K562 (cell line): Measurements from ENCODE around the gene ZNF774. TPM values are rescaled to one million over a fixed set of nuclear protein-coding genes. Genes with fewer than 3 reads are reported as not detected.

ENCODE experiments used
- ATF7 ChIP-seq: fragments of 450-650 bp; IDR thresholded peaks from 2 replicates; pipeline ENCODE4 v1.7.1; 2014; ENCODE audit warnings: mild to moderate bottlenecking, moderate library complexity
- DEAF1 ChIP-seq: fragments of 450-650 bp; formaldehyde crosslinking; IDR thresholded peaks from 2 replicates; pipeline ENCODE4 v1.4.0; 2020; ENCODE audit warnings: mild to moderate bottlenecking, moderate library complexity
- E2F6 ChIP-seq, 2 experiments: IDR thresholded peaks; 2 replicates each; pipeline ENCODE4 v1.6.1; 2011; ENCODE audit warnings: borderline replicate concordance in 1 of 2, control low read depth in 1 of 2, low read depth in 1 of 2, low read length in 1 of 2, mild to moderate bottlenecking in 1 of 2, mixed read lengths in 1 of 2, moderate library complexity in 1 of 2; ENCODE audit not compliant: insufficient read depth in 1 of 2, insufficient read length in 1 of 2, poor library complexity in 1 of 2, severe bottlenecking in 1 of 2; ENCODE audit errors: extremely low read depth in 1 of 2
- HSF4 ChIP-seq: fragments of 250-450 bp; sonication (Bioruptor Pico); IDR thresholded peaks from 2 replicates; pipeline ENCODE4 v2.1.2; 2022; ENCODE audit warnings: mild to moderate bottlenecking, moderate library complexity, borderline replicate concordance
- MLLT1 ChIP-seq, 2 experiments: fragments of 450-650 bp; IDR thresholded peaks; 2 replicates each; pipeline ENCODE4 v1.6.1; 2016
- NCOA4 ChIP-seq: fragments of 450-650 bp; IDR thresholded peaks from 2 replicates; pipeline ENCODE4 v1.6.1; 2018; ENCODE audit warnings: mild to moderate bottlenecking; ENCODE audit not compliant: partially characterized antibody
- RAD21 ChIP-seq, 2 experiments: fragments of 250-450 bp in 1 of 2; fragments of 450-650 bp in 1 of 2; sonication (Bioruptor Pico) in 1 of 2; formaldehyde crosslinking in 1 of 2; IDR thresholded peaks in 1 of 2; conservative IDR thresholded peaks in 1 of 2; 2 replicates each; pipeline versions ENCODE4 v1.4.0 to v1.8.0; 2020 to 2022; ENCODE audit warnings: mild to moderate bottlenecking in 2 of 2, moderate library complexity in 1 of 2
- RB1 ChIP-seq: fragments of 450-650 bp; IDR thresholded peaks from 2 replicates; pipeline ENCODE4 v1.6.1; 2017; ENCODE audit warnings: low read depth, mild to moderate bottlenecking
- SMARCE1 ChIP-seq: fragments of 450-650 bp; IDR thresholded peaks from 2 replicates; pipeline ENCODE4 v1.7.1; 2016; ENCODE audit warnings: mild to moderate bottlenecking
- TCF15 ChIP-seq: fragments of 250-450 bp; sonication (Bioruptor Pico); IDR thresholded peaks from 2 replicates; pipeline ENCODE4 v1.8.0; 2022; ENCODE audit warnings: moderate library complexity, mild to moderate bottlenecking, inconsistent platforms
- TEAD1 ChIP-seq, 2 experiments: fragments of 450-650 bp in 1 of 2; sonication (generic) in 1 of 2; formaldehyde crosslinking; IDR thresholded peaks; 2 replicates each; pipeline versions ENCODE4 v1.4.0 to v1.8.0; 2020 to 2022; ENCODE audit warnings: mild to moderate bottlenecking in 2 of 2, missing genetic modification reagents in 1 of 2
- YBX1 ChIP-seq: fragments of 450-650 bp; IDR thresholded peaks from 2 replicates; pipeline ENCODE4 v1.7.1; 2016; ENCODE audit warnings: mild to moderate bottlenecking
- ZBTB7A ChIP-seq: IDR thresholded peaks from 2 replicates; pipeline ENCODE4 v1.6.1; 2011; ENCODE audit warnings: low read depth, mild to moderate bottlenecking, low read length, moderate library complexity, borderline replicate concordance; ENCODE audit not compliant: control insufficient read depth
- ZNF347 ChIP-seq: fragments of 450-650 bp; formaldehyde crosslinking; IDR thresholded peaks from 2 replicates; pipeline ENCODE4 v1.4.0; 2020; ENCODE audit warnings: low read depth, mild to moderate bottlenecking, moderate library complexity
- ZNF592 ChIP-seq: fragments of 450-650 bp; IDR thresholded peaks from 2 replicates; pipeline ENCODE4 v1.6.1; 2017; ENCODE audit warnings: antibody characterized with exemption, mild to moderate bottlenecking
- polyA plus RNA-seq, 8 experiments: library from polyadenylated mRNA; depleted of rRNA in 4 of 8; stranded (reverse) in 5 of 8; unstranded in 3 of 8; fragments of >200 nt; fragmentation: Nextera tagmentation in 2 of 8; fragmentation: Illumina TruSeq in 1 of 8; extraction: Ambion mirVana in 2 of 8; extraction: Trizol in 1 of 8; gene quantifications; 2 replicates each; pipeline versions ENCODE4 v1.2.1 to v1.2.3, GENCODE V29; 2011 to 2014; ENCODE audit warnings: inconsistent platforms in 1 of 8, missing spikeins in 1 of 8
- total RNA-seq, 7 experiments: library from RNA; depleted of rRNA in 6 of 7; stranded (reverse); fragments of >200 nt in 6 of 7; fragmentation: Illumina TruSeq in 2 of 7; extraction: Trizol in 2 of 7; gene quantifications; 2 replicates each; pipeline versions ENCODE4 v1.2.1 to v1.2.3, GENCODE V29; 2011 to 2021; ENCODE audit warnings: low replicate concordance in 1 of 7

ZNF774 gene
- total and polyA plus RNA-seq, 9 of the 15 experiments (the other 6 are each of a cell fraction or from before 2014, with no cell fraction given), result 0.32 to 2.0 (median 1.2) TPM

- TF ChIP-seq DEAF1 (CRISPR knock-in tag) (peak; percentile 92), MLLT1 (IDR thresholded peaks at IDR 0.05) (no peak), HSF4 (CRISPR knock-in tag) (no peak), SMARCE1 (no peak), RAD21 (CRISPR knock-in tag; conservative IDR thresholded peaks at IDR 0.05 in 1 of 2, IDR thresholded peaks at IDR 0.05 in 1 of 2) (peak; percentile 97 to 98), ATF7 (0 out of 2 replicates have a peak, but pooled peaks have one; percentile 43), TEAD1 (CRISPR knock-in tag; IDR thresholded peaks at IDR 0.05) (0 out of 4 replicates have a peak, but pooled peaks of 1 of the 2 experiments have one; percentile 65), NCOA4 (no peak), ZNF347 (CRISPR knock-in tag) (no peak), ZBTB7A (peak; percentile 51; the same call in 1 of the 2 replicates), ZNF592 (peak; percentile 35; the same call in 1 of the 2 replicates), YBX1 (no peak), RB1 (peak; percentile 77), TCF15 (CRISPR knock-in tag) (no peak), E2F6 (IDR thresholded peaks at IDR 0.05; ENCODE audit: borderline replicate concordance in 1 of 2, extremely low read depth in 1 of 2, insufficient read depth in 1 of 2, insufficient read length in 1 of 2, low read depth in 1 of 2, low read length in 1 of 2, poor library complexity in 1 of 2, severe bottlenecking in 1 of 2) (peak in 1 of 2 experiments; percentile 27)
Measured at GRCh38 chr15:90320062-90320884, 31.8 kb upstream of the ZNF774 start (continued).
